ENCODE results near the gene CD46.

- TF ChIP-seq POLR2AphosphoS5 (IDR thresholded peaks at IDR 0.05) (no peak), CTCF (IDR thresholded peaks at IDR 0.05) (no peak), POLR2A (IDR thresholded peaks at IDR 0.05) (no peak)
These were observed 62.6 kb downstream of the CD46 start for GRCh38 chr1:207814469-207814868.

Data from breast epithelium (tissue), 3 donors.